AML-193 (cell line): ENCODE data around the gene ARHGAP44.

Experiments
- DNase-seq, 2 experiments: peaks; one replicate each; lab custom pipeline; 2025; lab: John Stamatoyannopoulos, UW

ARHGAP44 gene

GRCh38 chr17:12789481-12790248 lies at the start of gene ARHGAP44:
TSS of gene ARHGAP44 (plus strand) at chr17:12789498. CDS start at chr17:12789839, 341 bp downstream.
- DNase-seq = no peak

GRCh38 chr17:12739500-12739899 lies 49.8 kb upstream of the ARHGAP44 start:
- DNase-seq = no peak

GRCh38 chr17:12743046-12743445 lies 46.3 kb upstream of the ARHGAP44 start:
- no peak for DNase-seq

- DNase-seq = no peak
Observed at GRCh38 chr17:12744298-12744697, 45.0 kb upstream of the ARHGAP44 start.

- no peak for DNase-seq
Observed at GRCh38 chr17:12744786-12745185, 44.5 kb upstream of the ARHGAP44 start.

- DNase-seq = no peak
Observed at GRCh38 chr17:12745486-12745885, 43.8 kb upstream of the ARHGAP44 start.

GRCh38 chr17:12756786-12757185 lies 32.5 kb upstream of the ARHGAP44 start:
- no peak for DNase-seq

- DNase-seq = no peak
Observed at GRCh38 chr17:12759090-12759489, 30.2 kb upstream of the ARHGAP44 start.

- no peak for DNase-seq
Observed at GRCh38 chr17:12765548-12765947, 23.8 kb upstream of the ARHGAP44 start.

GRCh38 chr17:12768255-12768654 lies 21.0 kb upstream of the ARHGAP44 start:
- no peak for DNase-seq

- DNase-seq = no peak
Observed at GRCh38 chr17:12769981-12770380, 19.3 kb upstream of the ARHGAP44 start.

- DNase-seq = no peak
Observed at GRCh38 chr17:12773153-12773552, 16.1 kb upstream of the ARHGAP44 start.

GRCh38 chr17:12789075-12789480 lies 220 bp upstream of the ARHGAP44 start:
- no peak for DNase-seq

GRCh38 chr17:12790249-12791106 lies 1.2 kb downstream of the ARHGAP44 start:
- DNase-seq = no peak

GRCh38 chr17:12794919-12795532 lies 5.7 kb downstream of the ARHGAP44 start:
- DNase-seq = no peak

GRCh38 chr17:12800855-12801365 lies 11.6 kb downstream of the ARHGAP44 start:
- DNase-seq = no peak

- DNase-seq = no peak
Observed at GRCh38 chr17:12806630-12807029, 17.3 kb downstream of the ARHGAP44 start.

- no peak for DNase-seq
Observed at GRCh38 chr17:12808723-12809122, 19.4 kb downstream of the ARHGAP44 start.

GRCh38 chr17:12812877-12813276 lies 23.6 kb downstream of the ARHGAP44 start:
- no peak for DNase-seq

GRCh38 chr17:12813664-12814063 lies 24.4 kb downstream of the ARHGAP44 start:
- no peak for DNase-seq

GRCh38 chr17:12814718-12815117 lies 25.4 kb downstream of the ARHGAP44 start:
- no peak for DNase-seq

GRCh38 chr17:12815642-12816141 lies 26.4 kb downstream of the ARHGAP44 start:
- no peak for DNase-seq
